Fibroblast of upper back skin (primary cell): ENCODE results near the gene CRYGA.
"Not testable (repeated sequence)": the region's sequence is repeated elsewhere in the genome, so short reads cannot be mapped to it uniquely, and the experiment has no call there.

Experiments used
- DNase-seq: peaks from one replicate; pipeline ENCODE4 v3.0.0-alpha.2; 2013

The CRYGA gene

GRCh38 chr2:208124013-208124715 is 39.2 kb downstream of the CRYGA start, which contains the start of gene CRYGD:
CRYGD (minus strand) TSS chr2:208124524; CDS start chr2:208124473, 51 bp downstream.
- DNase-seq: not testable (repeated sequence)

GRCh38 chr2:208122248-208122647 is 41.1 kb downstream of the CRYGA start:
- no peak for DNase-seq

GRCh38 chr2:208118918-208119317 is 44.5 kb downstream of the CRYGA start:
- DNase-seq: no peak

GRCh38 chr2:208117390-208117789 is 46.0 kb downstream of the CRYGA start:
- not testable (repeated sequence) for DNase-seq

- no peak for DNase-seq
These were observed 50.4 kb downstream of the CRYGA start for GRCh38 chr2:208112969-208113368.

- not testable (repeated sequence) for DNase-seq
These were observed 51.1 kb downstream of the CRYGA start for GRCh38 chr2:208112273-208112745.
